DMS53 treated with DMSO at 0.1 percent for 48 hours (cell line): ENCODE measurements around the gene ZNF335.
A peak's percentile ranks its signal among the peaks of the same experiment; 100 is the strongest.

Source experiments
- DNase-seq: peaks from one replicate; lab custom pipeline; 2025; ENCODE audit not compliant: unreplicated experiment; lab: John Stamatoyannopoulos, UW

Gene ZNF335

DNA sequence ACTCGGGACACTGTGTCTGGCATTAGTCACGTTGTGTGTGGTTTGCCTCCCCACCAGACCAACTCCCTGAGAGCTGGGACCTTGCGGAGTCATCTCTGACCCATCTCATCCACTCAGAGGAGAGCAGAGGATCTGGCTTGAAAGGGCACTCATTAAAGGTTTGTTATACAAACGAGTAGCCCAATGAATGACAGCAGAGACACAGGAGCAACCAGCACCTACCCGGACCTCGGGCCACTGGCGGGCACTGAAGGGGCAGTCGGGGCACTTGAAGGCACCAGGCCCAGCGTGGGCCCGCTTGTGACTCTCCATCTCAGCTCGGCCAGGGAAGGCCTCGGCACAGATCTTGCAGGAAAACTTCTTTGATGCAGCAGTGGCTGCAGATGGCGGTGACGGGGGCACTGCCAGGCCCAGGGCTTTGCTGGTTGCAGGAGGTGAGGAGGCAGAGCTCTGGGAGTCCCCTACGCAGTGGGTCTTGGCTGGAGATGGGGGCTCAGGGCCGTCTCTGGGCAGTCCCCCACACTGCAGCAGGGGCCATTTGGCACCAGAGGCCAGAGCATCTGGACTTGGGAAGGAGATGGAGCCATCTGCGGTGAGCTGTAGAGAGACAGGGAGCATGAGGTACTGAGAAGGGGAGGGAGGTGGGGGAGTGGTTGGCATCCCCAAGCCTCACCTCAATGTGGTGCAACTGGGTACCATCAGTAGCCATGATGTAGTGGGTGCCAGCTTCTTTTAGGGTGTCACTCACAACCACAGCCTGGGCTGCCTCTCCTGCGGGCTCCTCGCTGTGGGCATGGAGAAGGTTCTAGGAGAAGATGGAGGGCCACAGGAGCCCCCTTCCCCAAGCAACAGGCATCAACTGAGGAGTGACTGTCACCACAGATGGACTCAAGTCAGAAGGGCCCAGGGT is 19.8 kb downstream of the ZNF335 start:
- no peak for DNase-seq

DNA sequence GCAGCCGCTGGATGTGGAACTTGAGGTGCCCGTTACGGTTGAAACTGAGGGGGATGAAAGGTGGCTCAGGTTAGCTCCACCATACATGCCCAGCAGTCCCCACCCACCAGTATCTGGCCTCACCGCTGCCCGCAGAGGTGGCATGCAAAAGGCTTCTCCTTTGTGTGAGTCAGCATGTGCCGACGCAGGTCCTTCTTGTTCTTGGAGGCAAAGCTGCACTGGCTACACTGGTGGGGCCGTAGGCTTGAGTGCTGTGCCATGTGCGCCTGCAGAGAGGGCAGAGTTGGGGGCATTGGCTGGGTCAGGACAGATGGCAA is 21.7 kb downstream of the ZNF335 start:
- DNase-seq: no peak

DNA sequence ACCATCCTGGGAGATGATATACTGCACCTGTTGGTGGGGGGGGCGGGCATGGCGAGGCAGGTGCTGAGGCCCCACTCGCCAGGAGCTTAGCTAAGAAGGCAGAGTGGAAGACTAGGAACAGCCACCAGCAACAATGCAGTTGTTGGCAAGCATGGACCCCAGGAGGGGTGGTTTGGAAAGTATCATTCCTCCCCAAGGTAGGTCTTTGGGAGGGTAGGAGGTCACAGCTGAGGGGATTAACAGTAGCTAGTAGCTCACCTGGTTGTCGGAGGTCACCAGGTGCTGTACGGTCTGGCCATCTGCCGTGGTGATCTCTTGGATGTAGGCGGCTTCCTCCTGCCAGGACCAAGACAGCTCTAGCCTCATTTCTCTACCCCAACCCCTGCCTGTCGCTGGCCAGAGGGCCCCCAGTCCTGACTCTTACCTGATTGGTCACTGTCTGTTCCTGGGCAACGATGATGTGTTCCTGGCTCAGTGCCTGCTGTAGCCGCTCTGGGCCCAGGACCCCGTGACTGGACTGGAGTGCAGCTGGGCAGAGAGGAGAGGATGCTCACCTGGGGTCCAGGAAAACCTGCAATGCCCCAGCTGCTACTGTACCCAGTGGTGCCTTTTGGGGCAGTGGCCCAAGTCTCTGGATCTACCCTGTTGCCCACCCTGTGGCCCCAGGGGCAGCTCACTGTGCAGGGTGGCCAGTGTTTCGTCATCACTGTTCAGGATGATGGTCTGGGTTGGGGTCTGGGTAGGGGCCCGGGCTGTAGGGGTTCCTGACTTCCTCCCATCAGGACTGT is 22.3 kb downstream of the ZNF335 start:
- peak; percentile 32 for DNase-seq

DNA sequence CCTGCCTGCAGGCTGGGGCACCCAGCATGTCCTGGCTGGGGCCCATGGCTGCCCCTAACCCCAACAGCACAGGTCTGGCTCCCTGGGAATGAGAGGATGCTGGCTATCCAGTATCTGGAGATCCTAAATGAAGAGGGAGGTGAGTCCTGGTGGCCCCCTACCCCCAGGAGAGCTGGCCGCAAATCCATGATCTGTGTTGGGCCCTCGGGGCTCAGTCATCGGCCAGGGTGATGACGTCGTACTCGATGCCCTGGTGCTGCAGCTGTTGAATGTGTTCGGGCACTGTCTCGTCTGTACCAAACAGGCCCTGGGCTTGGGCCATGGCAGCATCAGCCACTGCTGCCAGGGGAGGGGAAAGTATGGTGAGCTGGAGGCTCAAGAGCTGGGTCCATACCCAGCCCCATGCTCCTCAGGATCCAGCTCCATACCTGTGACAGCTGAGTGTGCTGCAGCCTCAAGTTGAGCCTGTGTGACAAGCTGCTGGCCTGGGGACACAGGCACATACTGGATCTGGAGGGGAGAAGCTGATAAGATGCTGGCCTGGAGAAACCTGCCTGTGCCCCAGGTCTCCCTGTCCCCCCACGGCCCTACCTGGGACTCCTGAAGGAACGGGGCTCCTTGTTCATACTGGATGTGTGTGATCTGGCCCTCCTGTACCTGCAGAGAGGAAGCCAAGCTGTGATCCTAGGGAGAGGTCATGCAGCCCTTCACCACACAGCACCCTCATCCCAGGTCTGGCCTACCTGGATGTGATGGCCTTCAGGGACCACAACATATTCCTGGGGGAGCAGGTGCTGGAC is 23.1 kb downstream of the ZNF335 start:
- DNase-seq: no peak

DNA sequence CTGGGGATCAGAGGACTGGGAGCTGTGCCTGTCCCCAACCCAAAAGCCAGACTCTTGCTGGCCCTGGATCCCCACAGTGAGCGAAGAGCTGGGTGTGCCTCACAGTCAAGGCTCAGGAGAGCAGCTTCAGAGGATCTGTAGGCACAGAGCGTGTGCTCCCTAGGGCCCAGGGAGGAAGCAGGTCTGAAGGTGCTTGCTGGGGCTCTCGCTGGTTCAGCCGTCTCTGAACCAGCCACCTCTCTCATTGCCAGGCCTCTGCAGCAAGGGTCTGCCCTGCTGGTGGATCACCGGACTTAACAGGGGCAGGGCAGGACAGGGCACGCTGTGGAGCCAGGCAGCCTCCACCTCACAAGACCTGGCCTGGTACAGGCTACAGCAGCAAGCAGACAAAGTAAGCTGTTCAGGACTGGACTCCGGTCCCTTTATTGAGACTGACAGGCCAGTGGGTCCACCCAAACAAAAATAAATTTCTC is 23.7 kb downstream of the ZNF335 start:
- no peak for DNase-seq

DNA sequence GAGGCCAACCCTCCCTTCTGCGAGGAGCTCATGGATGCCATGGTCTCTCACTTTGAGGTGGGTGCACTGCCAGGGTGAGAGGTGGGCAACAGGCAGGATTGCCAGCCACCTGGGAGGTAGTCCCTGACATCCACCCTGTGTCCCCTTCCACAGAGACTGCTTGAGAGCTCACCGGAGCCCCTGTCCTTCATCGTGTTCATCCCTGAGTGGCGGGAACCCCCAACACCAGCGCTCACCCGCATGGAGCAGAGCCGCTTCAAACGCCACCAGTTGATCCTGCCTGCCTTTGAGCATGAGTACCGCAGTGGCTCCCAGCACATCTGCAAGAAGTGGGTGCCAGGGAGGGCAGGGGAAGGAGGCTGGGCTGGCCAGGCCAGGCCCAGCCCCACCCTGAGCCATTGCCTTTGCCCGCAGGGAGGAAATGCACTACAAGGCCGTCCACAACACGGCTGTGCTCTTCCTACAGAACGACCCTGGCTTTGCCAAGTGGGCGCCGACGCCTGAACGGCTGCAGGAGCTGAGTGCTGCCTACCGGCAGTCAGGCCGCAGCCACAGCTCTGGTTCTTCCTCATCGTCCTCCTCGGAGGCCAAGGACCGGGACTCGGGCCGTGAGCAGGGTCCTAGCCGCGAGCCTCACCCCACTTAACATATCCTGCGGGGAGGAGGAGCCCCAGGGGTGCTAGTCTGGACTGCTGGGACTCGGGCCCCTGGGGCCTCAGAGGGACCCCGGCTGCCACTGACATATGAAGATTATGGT is 24.7 kb downstream of the ZNF335 start:
- no peak for DNase-seq

DNA sequence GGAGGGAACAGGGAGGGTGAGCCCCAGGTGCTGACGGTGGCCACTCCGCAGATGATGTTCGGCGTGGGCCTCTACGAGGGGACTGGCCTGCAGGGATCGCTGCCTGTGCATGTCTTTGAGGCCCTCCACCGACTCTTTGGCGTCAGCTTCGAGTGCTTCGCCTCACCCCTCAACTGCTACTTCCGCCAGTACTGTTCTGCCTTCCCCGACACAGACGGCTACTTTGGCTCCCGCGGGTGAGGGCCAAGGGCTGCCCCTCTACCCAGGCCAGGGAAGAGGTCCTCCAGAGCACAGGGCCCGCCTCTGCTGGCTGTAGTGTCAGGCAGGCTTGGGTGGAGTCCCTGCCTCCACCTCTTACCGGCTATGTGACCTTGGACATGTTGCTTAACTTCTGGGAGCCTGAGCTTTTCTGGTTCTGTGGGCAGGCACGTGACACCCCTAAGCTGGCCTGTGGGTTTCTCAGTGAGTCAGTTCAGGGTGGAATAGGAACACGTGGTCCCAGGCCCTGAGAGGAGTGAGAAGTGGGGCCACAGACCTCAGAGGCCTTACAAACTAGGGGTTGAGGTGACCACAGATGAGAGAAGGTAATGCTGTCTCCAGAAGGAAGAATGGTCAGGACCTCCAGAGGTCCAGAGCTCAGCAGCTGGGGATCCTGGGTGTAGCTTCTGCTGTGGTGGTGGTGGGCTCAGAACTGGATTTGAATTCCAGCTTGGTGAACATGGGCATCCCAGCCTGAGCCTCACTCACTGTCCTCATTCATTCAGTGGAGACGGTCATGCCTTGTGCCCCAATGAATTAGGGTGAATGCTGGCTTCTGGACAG is 25.6 kb downstream of the ZNF335 start:
- no peak for DNase-seq

DNA sequence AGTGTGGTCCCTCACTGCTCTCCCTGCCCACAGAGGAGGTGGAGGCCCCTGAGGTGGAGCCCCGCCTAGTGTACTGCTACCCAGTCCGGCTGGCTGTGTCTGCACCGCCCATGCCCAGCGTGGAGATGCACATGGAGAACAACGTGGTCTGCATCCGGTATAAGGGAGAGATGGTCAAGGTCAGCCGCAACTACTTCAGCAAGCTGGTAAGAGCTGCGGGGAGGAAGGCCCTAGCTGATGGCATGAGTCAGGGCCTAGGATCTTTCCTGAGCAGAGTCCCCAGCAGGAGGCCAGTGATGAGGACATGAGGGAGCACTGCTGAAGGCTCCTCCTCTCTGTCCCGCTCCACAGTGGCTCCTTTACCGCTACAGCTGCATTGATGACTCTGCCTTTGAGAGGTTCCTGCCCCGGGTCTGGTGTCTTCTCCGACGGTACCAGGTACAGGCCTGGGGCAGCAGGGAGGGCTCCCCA is 26.3 kb downstream of the ZNF335 start:
- no peak for DNase-seq

DNA sequence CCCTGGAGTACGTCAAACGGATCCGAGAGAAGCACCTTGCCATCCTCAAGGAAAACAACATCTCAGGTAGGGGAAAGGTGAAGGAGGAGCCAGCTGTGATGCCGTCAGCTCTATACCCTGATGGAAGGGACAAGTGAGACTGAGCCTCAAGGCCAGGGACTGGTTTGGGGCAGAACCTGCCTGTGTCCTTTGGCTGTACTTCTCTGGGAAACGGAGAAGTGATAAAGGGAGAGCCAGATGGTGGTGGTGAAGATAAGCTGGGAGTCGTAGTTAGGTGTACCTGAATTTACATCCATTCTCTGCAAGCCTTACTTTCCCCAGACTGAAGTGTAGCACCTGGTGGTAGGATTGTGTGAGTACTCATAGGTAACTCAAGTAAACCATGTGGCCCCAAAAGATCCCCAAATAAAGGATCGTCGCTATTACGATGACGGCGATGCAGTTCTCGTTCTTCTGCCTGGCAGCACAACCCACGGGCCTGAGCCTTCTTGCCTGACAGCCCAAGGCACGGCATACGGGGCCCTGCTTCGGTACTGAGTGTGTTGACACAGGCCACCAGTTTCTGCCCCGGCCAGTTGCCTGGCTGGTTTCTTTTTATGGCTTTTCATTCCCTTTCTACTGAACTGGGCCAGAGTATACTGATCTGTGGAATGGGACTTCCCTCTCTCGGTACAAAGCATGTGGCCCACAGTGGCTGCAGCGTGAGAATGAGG is 26.9 kb downstream of the ZNF335 start:
- DNase-seq: no peak

DNA sequence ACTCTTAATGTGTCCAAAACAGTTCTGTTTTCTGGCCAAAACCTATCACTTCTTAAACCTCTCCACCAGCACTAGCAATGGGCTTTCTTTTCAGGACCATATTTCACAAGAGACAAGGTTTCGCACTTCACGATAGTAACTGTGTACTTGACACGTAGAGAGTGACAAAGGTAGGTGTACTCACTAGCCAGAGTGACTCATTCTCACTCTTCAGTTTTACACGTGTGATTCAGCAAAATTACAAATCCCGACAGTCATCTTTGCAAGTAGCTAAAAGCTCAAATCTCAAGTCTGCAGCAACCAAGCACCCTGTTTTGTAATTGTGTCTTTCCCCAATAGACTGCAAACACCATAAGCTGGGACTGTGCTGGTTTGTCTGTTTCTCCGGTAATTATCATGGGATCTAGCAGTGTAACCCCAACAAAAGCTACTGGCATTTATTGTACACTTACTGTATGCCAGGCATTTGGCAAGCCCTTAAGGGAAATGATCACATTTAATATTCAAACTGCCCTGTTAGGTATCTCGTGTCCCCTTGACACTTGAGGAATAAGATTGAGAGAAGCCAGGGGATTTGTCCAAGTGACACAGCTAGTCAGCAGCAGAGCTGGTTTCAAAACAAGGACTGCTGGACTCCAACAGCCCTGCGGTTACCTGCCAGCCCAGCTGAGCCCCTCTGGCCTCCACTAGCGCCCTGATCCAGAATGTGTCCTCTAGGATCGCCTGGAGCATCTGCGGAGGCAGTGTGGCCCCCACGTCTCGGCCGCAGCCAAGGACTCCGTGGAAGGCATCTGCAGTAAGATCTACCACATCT is 27.6 kb downstream of the ZNF335 start:
- DNase-seq: peak; percentile 52

DNA sequence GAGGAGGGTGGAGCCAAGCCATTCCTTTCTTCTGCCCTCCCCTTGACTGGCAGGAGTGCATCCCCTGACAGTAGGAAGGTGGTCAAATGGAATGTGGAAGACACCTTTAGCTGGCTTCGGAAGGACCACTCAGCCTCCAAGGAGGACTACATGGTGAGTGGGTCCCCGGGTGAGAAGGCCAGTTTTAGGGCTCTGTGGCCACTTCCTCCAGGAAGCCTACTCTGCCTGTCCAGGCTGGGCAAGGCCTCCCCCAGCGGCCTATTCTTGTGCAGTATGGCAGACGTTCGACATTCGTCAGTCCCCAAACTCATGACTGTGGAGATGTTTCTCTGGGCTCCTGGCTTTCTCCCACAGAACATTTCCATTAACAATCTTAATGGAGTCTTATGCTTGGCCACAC is 28.4 kb downstream of the ZNF335 start:
- no peak for DNase-seq

DNA sequence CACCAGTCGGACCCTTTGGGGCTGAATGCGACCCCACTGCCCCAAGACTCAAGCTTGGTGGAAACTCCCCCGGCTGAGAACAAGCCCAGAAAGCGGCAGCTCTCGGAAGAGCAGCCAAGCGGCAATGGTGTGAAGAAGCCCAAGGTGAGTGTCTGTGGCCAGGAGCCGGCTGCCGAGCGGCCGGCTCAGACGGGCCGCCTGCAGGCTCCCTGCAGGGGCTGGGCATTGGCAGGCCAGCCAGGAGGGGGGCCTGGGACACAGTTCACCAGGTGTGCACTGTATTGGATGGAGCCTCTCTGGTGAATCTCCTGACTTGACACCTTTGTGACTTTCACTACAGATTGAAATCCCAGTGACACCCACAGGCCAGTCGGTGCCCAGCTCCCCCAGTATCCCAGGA is 31.5 kb downstream of the ZNF335 start:
- no peak for DNase-seq

DNA sequence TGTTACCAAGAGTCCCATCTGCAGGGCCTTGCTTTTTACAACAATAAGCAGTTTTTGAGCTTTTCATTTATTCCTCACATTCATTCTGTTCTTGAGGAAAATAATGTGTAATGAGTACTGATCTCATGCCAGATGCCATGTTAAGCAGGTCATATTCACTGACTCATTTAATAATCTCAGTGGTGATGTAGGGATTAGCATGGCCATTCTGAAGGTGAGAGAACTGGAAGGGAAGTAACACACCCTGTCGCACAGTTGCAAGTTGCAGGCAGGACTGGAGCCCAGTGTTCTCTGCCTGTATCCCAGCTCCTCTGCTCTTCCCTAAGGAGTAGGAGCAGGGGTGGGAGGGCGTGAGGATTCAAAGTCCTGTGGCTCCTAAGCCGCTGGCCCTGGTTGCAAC is 31.9 kb downstream of the ZNF335 start:
- DNase-seq: no peak

DNA sequence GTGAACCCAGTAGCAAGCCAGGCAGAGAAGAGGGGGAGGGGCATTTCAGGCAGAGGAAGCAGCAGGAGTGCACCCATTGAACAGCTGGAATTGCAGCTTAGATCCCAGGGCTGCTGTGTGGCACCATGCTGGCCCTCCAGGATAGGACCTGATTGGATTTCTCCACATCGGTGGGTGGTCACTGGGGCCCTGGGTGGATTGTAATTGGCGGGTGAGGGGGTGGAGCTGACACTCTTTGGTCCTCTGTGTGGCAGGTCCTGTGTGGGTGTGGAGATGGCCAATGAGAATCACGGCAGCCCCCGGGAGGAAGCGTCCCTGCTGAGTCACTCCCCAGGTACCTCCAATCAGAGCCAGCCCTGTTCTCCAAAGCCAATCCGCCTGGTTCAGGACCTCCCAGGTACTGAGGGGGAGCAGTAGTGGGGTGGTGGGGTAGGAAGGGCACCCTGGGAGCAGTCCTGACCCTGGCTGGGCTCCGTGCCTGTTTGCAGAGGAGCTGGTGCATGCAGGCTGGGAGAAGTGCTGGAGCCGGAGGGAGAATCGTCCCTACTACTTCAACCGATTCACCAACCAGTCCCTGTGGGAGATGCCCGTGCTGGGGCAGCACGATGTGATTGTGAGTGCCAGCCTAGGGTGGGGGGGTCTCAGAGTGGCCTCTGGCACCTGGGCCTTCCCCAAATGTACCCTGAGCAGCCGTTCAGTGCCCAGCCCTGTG is 33.1 kb downstream of the ZNF335 start:
- no peak for DNase-seq

DNA sequence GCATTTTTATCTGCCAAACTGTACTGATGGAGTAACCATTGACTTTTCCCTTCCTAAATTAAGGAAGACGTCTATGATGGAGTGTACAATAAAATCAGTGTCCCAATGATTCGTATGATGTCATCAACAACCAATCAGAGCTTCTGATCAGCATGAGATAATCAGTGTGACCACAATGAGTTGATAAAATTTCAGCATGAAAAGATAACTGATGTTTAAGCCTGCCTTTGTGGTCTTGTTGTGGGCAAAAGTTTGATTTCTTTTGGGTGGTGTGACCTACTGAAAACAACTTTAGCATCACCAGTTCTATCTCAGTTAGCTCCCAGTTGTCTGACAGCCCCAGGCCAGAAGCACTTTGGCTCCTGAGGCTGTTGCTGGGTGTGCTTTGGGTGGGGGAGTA is 34.2 kb downstream of the ZNF335 start:
- DNase-seq: no peak

DNA sequence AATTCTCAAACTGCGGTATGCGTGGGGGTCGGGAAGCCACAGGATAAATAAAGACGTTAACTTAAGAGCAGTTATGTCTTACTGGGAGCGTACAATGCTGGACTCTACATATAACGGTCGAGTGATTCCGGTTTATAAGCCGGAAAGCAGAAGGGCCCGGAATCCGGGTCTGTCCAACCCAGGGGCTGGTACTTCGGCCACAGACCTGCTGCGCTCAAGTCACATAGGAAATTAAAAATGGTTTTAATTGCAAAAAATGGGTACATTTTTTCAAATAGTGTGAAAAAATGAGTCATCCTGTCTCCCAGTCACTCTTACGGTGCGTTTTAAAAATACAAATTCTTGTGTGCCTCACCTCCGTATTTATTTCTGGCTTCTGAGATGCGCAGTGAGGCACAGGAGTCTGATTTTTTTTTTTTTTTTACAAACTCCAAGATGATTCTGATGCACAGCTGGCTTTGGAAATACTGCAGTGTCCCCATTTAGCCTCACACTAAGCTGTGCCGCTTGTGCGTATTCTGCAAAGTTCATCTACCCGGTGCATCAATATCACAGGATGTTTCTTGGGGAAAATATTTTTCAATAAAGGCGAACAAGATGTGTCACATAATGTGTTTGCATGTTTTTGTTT is 36.5 kb downstream of the ZNF335 start:
- no peak for DNase-seq
